ENCODE results near the gene SALL3.

The SALL3 gene

DNA sequence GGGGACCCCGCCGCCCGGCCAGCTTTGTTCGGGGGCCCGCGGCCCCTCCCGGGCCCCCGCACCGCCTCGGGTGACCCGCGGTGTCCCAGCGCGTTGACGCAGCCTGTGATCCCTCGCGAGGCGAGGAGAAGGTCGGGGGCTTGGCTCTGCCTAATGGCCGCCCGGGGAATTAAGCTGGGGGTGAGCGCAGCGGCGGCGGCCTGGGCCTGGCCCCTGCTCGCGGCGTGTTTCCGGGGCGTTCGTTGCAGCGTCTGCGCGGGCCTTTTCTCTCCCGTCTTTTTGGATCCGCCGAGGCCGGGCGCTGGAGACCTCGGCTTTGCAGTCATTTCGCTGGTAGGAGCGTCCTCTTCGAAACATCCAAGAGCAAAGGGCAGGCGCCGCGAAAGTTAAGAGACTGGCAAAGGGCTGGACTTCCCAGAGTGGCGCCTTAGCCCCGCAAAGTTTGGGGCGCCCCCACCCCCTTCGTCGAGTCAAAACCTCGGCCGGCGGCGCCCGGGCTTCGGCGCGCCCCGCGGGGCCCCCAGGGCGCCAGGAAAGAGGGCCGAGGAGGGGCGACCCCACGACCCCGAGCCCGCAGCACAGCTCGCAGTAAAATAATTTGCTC, 1.3 kb downstream of the SALL3 start:
- no peak for DNase-seq (ENCODE audit: low read depth)

DNA sequence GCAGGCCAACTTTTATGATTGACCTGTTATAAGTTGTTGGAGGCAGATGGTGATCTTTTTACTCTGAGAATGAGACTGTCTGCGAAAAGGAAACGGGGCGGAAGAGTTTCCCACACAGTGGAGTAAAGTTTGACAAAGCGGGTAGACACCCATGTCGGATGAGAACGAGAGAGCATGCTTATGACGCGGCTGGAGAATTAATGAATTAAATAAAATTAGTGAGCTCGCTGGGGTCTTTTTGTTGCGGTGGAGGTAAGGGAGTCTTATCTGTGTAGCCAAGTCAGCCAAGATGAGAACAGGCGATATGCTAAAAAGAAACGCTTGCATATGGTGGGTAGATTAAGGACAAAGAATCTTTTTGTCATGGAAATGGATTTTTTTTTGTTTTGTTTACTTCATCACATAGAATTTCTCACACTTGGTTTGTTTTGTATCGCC, 1.8 kb downstream of the SALL3 start:
- DNase-seq (ENCODE audit: low read depth), result no peak

DNA sequence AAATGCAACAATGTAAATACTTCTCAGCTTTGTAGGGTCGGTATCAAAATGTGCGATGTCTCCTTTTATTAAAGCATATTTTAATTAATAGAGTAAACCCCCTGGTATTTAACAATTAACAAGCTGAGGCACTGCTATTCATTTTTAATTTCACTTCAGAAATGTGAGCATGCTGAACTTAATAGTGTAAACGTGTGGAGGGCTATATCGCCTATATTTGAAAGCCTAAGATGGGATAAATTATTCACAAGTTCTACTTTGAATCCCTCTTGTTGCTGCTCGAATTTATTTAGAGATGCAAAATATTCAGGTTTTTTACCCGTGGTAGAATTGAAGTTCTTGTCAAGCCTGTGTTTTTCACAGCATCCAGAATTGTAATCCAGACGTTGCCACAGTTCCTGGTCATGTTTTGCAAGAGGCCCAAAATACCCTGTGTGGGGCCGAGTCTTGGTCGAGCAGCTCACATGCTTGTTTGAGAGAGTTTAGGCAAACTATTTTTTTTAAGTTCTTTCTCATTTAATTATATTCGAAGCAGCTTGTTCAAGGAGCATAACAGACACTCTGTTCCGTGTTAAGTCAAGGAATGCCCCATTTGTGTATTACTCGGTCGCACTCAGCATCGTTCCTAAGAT, 2.5 kb downstream of the SALL3 start:
- no peak for DNase-seq (ENCODE audit: low read depth)

DNA sequence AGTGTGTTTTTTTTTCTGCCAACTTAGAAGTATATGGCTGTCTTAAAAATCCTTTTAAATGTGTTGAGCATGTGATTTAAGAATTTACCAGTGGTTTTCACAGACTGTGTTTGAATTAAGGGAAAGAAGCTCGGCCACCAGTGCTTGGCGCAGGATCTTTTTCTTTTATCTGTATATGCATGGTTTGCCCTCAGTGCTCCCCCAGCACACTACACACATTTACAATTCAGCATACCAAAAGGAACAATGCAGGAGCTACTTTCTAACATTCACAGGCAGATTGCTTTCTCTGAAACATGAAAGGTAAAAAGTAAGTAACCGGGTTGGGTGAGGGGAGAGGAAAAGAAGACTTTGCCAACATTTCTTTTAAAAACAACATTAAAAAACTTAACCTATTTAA, 3.9 kb downstream of the SALL3 start:
- DNase-seq (ENCODE audit: low read depth), result no peak

DNA sequence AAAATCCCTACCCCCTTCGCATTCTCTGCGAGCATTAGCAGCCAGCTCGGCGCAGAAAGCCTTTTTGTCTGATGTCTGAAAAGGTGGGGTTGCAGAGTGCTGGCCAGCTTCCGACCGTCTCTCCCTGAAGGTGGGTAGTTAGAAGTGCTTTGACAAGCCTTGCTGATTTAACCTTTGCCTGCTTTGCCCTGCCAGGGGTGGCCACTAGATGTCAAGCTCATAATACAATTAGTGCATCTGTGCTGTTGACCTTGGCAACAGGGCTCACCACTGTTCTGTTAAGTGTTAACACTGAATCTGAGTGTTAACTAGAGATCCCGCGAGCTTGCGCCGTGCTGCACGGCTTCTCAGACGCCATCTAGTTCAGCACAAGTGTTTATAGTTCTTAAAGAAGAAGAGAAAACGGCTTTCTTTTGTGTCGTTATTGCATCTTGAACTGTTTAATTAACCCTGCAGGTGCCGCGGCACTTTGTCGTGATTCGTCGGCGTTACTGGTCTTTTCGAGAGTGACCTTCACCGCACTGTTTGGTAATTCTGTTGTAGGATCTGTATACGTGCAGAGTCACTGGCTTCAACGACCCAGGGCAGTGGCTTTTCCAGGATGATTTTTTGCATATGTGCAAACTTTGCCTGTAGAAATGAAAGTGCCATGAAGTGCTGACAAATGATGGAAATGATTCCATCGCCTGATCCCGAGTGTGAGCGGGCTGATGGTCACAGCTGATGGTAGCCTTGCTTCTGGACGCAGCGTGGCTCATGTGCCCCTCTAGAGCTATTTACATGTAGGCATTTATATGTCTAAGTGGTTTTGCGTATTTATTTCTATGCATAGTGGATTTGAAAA, 5.5 kb downstream of the SALL3 start:
- DNase-seq (ENCODE audit: low read depth), result no peak

DNA sequence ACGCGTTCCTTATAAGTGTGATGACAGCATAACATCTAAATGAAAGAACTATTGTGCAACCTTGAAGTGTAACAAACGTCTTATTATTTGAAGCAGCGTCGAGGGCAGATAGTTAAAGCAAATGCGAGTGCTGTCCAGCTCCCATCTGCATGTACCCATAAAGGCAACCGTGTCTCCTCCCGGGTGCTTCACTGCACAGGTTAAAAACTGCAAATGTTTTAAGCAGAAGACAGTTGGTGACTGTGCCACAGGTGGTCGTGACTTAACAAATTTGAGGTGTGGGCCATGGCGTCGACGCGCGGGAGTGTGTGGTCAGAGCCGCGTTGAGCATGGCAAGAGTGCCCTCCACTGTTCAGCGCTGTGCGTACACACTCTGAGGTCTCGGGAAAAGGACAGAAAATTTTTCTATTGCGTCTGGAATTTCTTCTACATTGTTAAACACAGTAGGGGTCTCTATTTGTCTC, 6.4 kb downstream of the SALL3 start:
- DNase-seq (ENCODE audit: low read depth), result no peak

DNA sequence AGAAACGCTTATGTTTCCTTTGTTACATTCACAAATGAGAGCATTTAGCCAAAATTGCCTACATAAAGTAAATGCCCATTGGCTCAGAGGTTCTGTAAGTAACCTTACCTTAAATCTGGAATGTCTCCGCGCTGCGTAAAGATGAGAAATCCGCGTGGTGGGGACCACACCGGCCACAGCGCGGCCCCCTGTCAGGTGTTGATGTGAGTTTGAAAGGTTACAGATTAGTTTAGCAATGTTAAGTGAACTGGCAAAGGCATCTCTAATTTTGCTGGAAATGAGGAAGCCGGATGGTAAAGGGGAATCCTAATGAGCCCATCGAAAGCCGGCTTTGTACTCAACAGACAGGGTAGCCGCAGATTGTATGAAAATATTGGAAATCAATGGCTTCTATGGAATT, 11.8 kb downstream of the SALL3 start:
- no peak for DNase-seq (ENCODE audit: low read depth)

DNA sequence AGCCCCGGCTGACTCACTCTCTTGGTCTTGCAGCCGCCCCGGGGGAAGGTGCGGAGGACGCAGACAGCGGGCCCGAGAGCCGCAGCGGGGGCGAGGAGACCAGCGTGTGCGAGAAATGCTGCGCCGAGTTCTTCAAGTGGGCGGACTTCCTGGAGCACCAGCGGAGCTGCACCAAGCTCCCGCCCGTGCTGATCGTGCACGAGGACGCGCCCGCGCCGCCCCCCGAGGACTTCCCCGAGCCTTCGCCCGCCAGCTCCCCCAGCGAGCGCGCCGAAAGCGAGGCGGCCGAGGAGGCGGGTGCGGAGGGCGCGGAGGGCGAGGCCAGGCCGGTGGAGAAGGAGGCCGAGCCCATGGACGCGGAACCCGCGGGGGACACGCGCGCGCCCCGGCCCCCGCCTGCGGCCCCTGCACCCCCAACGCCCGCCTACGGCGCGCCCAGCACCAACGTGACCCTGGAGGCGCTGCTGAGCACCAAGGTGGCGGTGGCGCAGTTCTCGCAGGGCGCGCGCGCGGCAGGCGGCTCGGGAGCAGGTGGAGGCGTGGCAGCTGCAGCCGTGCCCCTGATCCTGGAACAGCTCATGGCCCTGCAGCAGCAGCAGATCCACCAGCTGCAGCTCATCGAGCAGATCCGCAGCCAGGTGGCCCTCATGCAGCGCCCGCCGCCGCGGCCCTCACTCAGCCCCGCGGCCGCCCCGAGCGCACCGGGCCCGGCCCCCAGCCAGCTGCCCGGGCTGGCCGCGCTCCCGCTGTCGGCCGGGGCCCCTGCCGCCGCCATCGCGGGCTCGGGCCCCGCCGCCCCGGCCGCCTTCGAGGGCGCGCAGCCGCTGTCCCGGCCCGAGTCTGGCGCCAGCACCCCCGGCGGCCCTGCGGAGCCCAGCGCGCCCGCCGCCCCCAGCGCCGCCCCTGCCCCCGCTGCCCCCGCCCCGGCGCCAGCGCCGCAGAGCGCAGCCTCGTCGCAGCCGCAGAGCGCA, 12.7 kb downstream of the SALL3 start:
- DNase-seq (ENCODE audit: low read depth), result no peak

DNA sequence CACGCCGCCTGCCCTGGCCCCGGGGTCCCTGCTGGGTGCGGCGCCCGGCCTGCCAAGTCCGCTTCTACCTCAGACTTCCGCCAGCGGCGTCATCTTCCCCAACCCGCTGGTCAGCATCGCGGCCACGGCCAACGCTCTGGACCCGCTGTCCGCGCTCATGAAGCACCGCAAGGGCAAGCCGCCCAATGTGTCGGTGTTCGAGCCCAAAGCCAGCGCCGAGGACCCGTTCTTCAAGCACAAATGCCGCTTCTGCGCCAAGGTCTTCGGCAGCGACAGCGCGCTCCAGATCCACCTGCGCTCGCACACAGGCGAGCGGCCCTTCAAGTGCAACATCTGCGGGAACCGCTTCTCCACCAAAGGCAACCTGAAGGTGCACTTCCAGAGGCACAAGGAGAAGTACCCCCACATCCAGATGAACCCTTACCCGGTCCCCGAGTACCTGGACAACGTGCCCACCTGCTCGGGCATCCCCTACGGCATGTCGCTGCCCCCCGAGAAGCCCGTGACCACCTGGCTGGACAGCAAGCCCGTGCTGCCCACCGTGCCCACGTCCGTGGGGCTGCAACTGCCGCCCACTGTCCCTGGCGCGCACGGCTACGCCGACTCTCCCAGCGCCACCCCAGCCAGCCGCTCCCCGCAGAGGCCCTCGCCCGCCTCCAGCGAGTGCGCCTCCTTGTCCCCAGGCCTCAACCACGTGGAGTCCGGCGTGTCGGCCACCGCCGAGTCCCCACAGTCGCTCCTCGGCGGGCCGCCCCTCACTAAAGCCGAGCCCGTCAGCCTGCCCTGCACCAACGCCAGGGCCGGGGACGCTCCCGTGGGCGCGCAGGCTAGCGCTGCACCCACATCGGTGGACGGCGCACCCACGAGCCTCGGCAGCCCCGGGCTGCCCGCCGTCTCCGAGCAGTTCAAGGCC, 13.7 kb downstream of the SALL3 start:
- DNase-seq (ENCODE audit: low read depth), result no peak

DNA sequence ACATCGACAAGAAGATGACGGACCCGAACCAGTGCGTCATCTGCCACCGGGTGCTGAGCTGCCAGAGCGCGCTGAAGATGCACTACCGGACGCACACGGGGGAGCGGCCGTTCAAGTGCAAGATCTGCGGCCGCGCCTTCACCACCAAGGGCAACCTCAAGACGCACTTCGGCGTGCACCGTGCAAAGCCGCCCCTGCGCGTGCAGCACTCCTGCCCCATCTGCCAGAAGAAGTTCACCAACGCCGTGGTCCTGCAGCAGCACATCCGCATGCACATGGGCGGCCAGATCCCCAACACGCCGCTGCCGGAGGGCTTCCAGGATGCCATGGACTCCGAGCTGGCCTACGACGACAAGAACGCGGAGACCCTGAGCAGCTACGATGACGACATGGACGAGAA, 14.4 kb downstream of the SALL3 start:
- no peak for DNase-seq (ENCODE audit: low read depth)

DNA sequence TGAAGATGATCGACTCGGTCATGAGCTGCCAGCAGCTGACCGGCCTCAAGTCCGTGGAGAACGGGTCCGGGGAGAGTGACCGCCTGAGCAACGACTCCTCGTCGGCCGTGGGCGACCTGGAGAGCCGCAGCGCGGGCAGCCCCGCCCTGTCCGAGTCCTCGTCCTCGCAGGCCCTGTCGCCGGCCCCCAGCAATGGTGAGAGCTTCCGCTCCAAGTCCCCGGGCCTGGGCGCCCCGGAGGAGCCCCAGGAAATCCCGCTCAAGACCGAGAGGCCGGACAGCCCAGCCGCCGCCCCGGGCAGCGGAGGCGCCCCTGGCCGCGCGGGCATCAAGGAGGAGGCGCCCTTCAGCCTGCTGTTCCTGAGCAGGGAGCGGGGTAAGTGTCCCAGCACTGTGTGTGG, 14.9 kb downstream of the SALL3 start:
- no peak for DNase-seq (ENCODE audit: low read depth)

DNA sequence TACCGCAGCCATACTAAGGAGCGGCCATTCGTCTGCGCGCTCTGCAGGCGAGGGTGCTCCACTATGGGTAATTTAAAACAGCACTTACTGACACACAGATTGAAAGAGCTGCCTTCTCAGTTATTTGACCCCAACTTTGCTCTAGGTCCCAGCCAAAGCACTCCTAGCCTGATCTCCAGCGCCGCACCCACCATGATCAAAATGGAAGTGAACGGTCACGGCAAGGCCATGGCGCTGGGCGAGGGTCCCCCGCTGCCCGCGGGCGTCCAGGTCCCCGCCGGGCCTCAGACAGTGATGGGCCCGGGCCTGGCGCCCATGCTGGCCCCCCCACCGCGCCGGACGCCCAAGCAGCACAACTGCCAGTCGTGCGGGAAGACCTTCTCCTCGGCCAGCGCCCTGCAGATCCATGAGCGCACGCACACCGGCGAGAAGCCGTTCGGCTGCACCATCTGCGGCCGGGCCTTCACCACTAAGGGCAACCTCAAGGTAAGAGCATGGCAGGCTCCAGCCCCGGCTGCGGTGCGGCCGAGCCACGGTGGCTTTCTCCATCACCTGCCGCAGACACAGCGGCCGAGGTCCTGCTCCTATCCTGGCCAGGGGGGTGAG, 15.5 kb downstream of the SALL3 start:
- no peak for DNase-seq (ENCODE audit: low read depth)

DNA sequence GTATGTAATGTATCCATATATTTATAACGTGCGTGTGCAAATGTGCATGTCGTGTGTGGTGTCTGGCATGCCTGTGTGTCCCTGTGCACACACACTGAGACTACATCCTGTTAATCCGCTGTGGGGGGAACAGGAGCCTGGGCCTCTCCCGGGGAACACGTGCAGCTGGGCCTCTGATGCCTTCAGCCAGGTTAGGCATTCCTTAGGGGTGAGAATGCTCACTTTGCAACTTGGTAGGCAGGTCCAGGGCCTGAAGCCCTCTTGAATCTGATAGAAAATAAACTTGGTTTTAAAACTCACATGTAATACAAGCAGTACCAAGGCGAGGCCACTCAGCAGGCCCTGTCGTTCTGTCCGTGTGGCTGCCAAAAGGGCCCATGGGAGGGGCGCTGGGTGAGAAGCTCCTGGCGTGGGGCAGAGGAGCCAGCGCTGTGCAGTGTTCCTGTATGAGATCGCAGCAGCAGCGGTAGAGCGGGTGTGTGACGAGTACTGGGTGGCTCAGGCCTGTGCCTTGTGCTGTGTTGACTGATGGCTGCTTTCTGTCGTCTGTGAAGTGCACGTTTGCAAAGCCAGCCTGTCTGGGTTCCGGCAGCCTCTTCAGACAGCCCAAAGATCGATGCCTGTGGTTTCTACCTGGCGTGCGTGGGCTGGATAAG, 16.2 kb downstream of the SALL3 start:
- no peak for DNase-seq (ENCODE audit: low read depth)

DNA sequence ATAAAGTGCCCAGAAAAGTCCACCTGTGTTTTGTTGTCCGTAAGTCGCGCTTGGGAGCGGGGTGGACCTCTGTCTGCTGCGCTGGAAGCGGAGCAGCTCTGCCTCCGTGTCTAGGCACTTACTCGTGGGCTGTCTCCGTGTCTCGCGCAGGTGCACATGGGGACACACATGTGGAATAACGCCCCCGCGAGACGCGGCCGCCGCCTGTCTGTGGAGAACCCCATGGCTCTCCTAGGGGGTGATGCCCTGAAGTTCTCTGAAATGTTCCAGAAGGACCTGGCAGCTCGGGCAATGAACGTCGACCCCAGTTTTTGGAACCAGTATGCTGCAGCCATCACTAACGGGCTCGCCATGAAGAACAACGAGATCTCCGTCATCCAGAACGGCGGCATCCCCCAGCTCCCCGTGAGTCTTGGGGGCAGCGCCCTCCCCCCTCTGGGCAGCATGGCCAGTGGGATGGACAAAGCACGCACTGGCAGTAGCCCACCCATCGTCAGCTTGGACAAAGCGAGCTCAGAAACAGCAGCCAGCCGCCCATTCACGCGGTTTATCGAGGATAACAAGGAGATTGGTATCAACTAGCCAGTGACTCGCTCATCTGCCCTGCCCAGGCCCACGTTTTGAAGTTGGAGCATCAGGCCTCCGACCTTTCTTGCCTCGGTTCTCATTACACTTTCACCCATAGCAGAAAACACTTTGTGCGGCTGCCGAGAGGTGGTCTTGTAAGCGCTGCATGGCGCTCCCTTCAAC, 17.3 kb downstream of the SALL3 start:
- no peak for DNase-seq (ENCODE audit: low read depth)

DNA sequence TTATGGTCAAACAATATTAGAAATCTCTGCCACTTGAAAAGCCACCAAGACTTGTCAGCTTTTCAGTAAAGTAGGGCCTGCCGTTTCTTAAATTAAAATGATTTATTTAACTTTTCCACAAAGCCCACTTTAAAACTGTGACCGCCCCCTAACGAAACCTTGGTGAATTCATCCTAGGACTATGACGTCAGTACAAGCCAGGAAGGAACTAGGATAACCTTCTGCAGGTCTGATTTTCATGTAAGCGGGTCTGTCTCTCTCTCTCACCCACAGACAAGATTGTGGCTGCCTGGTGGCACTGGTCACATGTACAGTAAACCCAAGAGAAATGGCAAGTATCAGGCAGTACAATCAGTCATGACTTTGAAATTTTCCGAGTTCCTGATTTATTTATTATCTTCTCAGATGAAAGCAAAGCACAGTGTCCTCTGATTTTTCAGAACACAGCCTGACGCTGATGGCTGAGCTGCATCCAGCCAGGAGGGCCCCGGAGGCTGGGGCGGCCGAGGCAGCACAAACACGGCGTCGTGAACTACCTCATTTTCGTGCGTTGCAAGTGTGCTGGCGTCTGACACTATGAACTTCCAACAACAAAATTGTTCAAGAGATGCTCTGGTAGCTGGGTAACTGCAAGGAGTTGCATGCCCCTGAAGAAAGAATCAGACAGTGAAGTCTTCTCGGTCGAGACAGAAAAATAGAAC, 18.9 kb downstream of the SALL3 start:
- no peak for DNase-seq (ENCODE audit: low read depth)

DNA sequence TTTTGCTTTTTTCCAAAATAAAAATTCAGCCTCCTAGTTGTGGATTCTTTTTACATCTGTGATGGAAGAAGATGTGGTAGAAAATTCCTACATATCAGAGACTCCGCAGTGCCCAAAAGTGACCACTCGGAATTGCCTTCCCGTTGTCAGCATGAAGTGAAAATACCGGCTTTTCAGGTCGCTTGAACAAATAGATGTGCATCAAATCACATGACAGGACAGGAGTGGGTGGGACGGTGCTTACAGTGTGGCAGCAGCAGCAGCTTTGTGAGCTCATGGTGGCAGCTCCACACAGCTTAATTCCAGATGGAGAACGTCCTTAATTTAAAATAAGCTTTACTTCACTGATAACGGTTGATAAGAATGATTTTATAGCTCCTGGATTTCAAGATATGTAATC, 20.3 kb downstream of the SALL3 start:
- DNase-seq (ENCODE audit: low read depth), result no peak

DNA sequence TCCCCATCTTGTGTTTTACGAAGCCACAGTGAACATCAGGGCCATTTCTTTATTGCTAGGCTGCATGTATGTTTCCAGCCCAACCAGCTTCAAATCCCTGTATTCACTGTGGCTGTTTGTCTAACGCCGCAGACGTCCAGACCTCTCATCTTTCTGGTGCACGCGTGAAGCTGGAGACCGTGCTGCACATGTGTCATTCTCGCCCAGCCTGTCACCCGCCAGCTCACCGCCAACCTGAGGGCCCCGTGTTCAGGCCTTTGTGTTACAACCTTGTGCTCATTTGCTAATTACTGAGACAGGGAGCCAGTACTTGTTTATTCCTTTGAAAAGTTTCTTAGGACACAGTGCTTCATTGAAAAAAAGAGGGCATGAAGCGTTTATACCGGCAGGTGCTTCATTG, 21.4 kb downstream of the SALL3 start:
- DNase-seq (ENCODE audit: low read depth), result no peak

DNA sequence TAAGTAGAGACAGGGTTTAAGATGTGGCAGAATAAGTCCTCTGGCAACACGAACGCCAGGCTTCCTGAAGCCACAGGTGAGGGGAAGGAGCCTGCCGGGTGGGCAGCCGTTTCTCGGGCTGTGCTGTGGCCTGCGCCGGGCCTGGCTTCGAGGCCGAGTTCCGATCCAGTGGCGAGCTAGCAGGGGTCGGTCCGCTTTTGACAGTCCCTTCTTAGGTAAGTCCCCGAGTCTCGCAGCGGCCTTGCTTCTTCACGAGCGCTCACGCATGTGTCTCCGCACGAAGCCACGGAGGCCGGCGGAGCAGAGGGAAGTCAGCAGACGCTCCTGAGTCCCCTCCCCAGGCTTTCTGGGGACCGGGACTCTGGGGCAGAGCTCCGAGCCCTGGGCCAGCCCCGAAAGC, 26.0 kb downstream of the SALL3 start:
- no peak for DNase-seq (ENCODE audit: low read depth)
